Activated CD4-positive, alpha-beta T cell treated with anti-CD3 and anti-CD28 coated beads, Interleukin-2, amount 50 U/mL, for 24 hours (primary cell): ENCODE results near the gene PDE4A.
"Not testable (repeated sequence)": the region's sequence is repeated elsewhere in the genome, so short reads cannot be mapped to it uniquely, and the experiment has no call there.

Experiments used
- DNase-seq, 2 donors: peaks; one replicate each; pipeline ENCODE4 v3.0.0-alpha.2; 2020; ENCODE audit warnings: low read depth in 1 of 2, low spot score in 1 of 2

The PDE4A gene

GRCh38 chr19:10424011-10424637 is 3.8 kb downstream of the PDE4A start:
- no peak for DNase-seq

DNA sequence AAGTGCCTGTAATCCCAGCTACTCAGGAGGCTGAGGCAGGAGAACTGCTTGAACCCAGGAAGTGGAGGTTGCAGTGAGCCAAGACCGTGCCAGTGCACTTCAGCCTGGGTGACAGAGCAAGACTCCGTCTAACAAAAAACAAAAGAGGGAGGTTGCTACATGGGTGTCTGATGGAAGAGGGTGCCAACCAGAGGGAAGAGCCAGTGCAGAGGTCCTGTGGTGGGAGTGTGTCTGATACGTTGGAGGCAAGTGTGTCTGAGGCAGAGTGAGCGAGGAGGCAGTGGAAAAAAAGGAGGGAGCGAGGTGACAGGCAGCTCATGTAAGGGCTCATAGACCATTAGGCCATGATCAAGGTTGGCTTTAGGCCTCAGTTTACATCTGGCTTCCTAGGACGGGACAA is 6.8 kb downstream of the PDE4A start:
- no peak for DNase-seq

GRCh38 chr19:10428996-10429381 is 8.7 kb downstream of the PDE4A start:
- DNase-seq: no peak

DNA sequence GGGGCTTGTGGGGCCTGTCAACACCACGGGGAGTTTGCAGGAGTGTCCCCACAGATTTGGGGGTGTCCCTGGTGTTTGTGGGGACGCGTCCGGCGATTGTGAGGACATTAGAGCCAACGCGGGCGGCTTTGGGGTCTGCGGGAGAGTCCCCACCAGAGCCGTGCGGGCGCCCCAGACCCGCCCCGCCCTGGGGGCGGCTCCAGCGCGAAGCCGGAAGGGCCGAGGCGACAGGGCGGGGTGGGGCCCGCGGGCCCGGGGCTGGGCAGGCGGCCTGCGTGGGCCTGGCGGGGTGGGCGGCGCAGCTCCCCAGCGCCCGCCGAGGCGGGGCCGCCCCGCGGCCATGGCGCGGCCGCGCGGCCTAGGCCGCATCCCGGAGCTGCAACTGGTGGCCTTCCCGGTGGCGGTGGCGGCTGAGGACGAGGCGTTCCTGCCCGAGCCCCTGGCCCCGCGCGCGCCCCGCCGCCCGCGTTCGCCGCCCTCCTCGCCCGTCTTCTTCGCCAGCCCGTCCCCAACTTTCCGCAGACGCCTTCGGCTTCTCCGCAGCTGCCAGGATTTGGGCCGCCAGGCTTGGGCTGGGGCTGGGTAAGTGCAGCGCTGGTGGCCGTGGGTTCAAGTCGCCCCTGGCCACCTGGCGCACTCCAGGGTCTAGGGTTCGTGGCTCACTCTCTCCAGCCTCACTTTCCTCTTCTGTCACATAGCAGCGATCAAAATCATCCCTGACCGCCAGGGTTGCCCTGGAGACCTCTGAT is 10.3 kb downstream of the PDE4A start:
- no peak for DNase-seq

GRCh38 chr19:10431254-10431942 is 11.1 kb downstream of the PDE4A start:
- DNase-seq: no peak

- DNase-seq: no peak
These were observed 11.8 kb downstream of the PDE4A start for GRCh38 chr19:10431943-10432735.

DNA sequence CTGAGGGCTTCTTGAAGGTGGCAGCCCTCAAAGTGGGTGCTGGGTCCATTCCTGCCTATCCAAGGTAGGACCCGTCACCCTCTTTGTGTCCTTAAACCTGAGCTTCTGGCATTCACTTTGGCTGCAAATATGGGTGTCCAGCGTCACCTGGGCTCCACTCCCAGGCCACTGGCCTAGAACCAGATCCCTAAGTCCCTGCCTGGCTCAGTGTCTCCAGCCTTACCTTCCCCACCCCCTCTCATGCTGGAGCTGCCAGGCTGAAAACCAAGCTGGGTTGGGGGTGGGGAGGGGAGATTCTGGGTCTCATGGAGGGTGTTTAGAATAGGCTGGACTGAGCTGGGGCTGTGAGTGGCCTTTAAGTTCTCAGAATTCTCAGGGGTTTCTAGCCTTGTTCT is 12.4 kb downstream of the PDE4A start:
- DNase-seq: no peak

DNA sequence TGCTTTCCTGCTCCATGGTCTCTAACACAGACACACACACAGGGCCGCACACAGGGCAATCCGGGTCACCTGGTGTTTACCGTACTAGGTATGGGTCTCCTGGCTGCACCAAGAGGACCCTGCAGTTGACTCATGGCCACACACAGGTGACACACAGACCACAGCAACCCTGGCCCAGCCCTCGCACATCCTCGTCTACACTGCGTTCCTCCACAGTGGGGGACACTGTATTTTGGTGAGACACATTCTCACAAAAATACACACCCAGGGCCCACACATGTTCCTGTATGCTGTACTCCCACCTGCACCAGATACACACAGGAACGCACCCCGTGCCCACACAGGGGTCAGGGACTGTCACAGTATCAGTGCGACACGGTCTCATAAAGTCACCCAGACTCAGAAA is 12.8 kb downstream of the PDE4A start:
- DNase-seq: no peak

GRCh38 chr19:10439588-10439987 is 19.2 kb downstream of the PDE4A start:
- no peak for DNase-seq

DNA sequence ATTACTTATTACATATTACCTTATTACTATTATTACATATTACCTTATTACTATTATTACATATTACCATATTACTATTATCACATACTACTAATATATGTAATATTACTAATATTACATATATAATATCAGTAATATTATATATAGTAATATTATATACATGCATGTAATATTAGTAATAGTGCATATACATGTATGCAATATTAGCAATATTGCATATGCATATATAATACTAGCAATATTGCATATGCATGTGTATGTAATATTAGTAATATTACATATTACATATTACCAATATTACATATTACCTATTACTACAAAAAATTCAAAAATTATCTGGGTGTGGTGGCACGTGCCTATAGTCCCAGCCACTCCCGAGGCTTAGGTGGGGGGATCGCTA is 22.4 kb downstream of the PDE4A start:
- no peak for DNase-seq

- no peak for DNase-seq
These were observed 28.7 kb downstream of the PDE4A start for GRCh38 chr19:10449037-10449436.

DNA sequence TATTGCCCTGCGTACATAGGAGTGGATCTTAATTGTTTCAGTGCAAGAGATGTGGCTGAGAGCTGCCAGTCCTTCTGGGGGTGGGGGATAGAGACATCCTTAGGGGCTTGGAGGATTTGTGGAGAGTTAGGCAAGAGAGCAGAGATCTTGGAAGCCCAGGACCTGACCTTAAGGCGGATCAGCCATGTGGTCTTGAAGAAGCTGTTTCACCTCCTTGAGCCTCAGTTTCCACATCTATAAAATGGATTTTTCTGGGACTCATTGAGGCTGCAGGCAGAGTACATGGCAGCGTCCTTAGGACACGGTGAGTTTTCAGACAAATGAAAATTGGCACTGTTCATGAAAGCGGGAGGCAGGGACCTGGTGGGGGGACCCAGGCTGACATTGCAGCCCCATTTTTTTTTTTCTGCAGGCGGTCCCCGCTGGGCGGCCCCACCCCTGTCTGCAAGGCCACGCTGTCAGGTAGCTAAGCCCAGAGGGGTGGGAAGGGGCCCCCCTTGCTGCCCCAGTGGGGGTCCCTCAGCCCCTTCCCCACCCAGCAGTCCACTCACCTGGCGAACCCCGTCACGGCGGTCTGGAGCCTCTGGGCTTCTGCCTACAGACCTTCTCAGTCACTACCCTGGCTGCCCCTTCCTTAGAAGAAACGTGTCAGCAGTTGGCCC is 30.0 kb downstream of the PDE4A start:
- no peak for DNase-seq

GRCh38 chr19:10450853-10451609 is 30.7 kb downstream of the PDE4A start:
- DNase-seq: no peak

DNA sequence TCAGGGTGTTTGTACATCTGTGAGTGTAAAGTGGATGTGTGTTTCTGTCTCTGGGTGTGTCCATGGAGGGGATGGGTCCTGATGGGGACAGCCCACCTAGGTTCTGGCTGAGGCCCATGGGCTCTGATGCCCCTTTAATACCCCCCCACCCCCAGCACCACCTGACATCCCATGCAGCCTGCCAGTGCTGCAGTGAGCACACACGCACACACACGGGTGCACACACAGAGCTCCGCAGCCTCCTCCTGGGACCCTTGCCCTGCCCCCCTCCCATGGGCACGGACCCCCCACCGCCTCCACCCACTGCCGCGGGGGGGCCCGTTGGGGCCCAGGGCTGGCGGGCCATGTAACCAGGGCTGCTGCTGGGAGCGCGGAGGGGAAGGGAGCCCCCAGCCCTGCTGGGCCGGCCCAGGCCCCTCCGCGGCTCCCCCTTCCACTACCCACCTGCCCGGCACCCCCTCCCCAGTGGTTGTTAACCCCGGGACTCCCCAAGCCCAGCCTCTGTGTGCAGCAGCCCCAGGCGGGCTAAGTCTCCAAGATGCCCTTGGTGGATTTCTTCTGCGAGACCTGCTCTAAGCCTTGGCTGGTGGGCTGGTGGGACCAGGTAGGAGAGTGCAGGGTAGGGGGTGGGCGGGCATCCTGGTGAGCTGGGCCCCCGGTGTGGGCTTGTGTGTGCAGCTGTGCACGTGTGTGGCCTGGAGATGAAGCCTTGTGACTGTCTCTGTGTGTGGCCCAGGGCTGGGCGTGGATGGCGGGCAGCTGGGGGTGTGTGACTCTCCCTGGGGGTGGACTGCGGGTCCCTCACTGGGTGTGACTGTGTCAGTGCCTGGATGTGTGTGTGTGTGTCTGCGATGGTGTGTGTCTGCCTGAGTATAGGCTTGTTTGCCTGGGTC is 32.6 kb downstream of the PDE4A start:
- no peak for DNase-seq

DNA sequence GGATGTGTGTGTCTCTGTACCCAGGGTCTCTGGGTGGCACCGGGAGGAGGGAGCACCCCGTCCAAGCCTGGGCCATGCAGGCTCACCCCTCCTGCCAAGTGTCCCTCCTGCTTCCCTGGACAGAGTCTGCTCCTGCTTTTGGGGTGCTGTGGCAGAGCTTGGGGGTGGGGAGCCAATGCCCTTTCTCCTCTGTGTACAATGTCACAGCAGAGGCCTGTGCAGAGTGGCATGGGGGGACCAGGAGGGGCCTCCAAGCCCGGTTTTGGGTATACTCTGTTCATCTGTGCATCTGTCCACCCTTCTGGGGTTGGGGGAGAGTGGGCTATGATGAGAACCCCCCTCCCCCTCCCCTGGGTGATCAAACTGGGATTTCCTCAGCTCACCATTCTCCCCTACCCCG is 33.5 kb downstream of the PDE4A start:
- DNase-seq: no peak

DNA sequence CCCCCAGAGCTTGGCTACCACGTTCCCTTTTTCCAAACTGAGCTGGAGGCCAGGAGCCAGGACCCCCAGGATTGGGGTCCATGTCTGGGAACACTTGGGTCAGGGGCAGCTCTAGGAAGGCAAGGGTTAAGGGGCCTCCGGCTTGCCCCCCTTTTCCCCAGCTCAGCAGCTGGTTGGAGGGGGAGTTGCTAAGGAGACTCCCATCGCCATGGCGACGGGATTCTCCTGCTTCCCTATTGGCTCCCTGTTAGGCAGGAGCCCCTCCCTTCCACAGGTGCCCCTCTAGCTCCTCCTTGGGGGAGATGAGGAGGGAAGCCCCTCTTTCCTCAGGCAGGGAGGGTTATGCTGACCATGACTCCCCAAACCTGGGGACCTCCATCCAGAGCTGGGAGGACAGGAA is 33.9 kb downstream of the PDE4A start:
- no peak for DNase-seq

GRCh38 chr19:10458733-10459132 is 38.4 kb downstream of the PDE4A start:
- DNase-seq: not testable (repeated sequence)

- no peak for DNase-seq
These were observed 40.3 kb downstream of the PDE4A start for GRCh38 chr19:10460714-10461046.
